HG02759 (cell line): ENCODE measurements around the gene SRP9.
"Not testable (repeated sequence)": the region's sequence is repeated elsewhere in the genome, so short reads cannot be mapped to it uniquely, and the experiment has no call there.

Source experiments
- ATAC-seq: cut with Tn5 transposase; IDR thresholded peaks from one replicate; pipeline ENCODE4 v1.9.1; 2021; ENCODE audit warnings: mild to moderate bottlenecking, moderate library complexity; ENCODE audit not compliant: unreplicated experiment

SRP9 gene

GRCh38 chr1:225755671-225756319, 21.8 kb upstream of the SRP9 start:
- no peak for ATAC-seq

DNA sequence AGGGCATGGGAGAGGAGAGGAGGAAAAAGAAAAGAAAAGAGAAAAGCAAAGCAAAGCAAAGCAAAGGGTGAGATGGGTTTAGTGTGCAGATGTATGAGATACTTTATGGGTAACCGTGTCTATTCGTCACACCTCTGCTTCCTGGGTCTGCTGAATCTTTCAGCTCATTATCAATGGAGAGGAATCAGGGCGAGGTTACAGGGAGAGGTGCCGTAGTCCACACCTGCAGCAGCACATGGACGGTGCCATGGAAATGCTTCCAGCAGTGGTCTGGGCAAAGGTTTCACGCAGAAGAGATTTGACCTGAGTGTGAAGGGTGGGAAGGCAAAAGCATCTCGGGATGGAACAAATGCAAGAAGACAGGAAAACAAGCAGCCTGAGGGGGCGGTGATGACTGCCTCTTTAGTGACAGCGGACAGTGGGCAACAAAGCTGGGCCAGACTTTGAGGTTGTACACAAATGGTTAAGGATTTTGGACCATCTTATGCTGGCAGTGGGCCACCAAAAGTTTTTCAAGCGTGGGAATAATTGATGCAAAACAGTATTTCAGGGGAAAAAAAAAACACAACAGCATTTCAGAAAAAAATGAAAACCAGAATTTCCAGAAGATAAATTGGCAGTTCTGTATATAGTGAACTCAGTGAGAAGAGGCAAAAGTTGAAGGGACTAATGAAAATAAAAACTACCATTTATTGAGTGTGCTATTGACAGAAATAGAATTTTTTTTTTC, 19.5 kb upstream of the SRP9 start:
- ATAC-seq: no peak

DNA sequence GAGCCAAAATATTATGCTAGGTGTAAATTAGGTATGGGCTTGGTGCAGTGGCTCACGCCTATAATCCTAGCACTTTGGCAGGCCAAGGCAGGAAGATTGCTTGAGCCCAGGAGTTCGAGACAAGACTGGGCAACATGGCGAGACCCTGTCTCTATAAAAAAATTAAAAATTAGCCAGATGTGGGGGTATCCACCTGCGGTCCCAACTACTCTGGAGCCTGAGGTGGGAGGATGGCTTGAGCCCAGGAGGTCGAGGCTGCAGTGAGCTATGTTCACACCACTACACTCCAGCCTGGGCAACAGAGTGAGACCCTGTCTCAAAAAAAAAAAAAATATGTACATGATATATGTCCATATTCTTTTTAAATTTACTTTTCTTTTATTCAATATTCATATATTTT, 17.7 kb upstream of the SRP9 start:
- ATAC-seq: not testable (repeated sequence)

- ATAC-seq: no peak
These were observed 17.1 kb upstream of the SRP9 start for GRCh38 chr1:225760531-225760930.

- ATAC-seq: not testable (repeated sequence)
These were observed 16.2 kb upstream of the SRP9 start for GRCh38 chr1:225761395-225761794.

GRCh38 chr1:225762002-225762441, 15.6 kb upstream of the SRP9 start:
- no peak for ATAC-seq

- ATAC-seq: no peak
These were observed 15.2 kb upstream of the SRP9 start for GRCh38 chr1:225762444-225762843.

GRCh38 chr1:225763716-225764548, 13.7 kb upstream of the SRP9 start:
- ATAC-seq: no peak

GRCh38 chr1:225765982-225766674, 11.5 kb upstream of the SRP9 start:
- no peak for ATAC-seq

DNA sequence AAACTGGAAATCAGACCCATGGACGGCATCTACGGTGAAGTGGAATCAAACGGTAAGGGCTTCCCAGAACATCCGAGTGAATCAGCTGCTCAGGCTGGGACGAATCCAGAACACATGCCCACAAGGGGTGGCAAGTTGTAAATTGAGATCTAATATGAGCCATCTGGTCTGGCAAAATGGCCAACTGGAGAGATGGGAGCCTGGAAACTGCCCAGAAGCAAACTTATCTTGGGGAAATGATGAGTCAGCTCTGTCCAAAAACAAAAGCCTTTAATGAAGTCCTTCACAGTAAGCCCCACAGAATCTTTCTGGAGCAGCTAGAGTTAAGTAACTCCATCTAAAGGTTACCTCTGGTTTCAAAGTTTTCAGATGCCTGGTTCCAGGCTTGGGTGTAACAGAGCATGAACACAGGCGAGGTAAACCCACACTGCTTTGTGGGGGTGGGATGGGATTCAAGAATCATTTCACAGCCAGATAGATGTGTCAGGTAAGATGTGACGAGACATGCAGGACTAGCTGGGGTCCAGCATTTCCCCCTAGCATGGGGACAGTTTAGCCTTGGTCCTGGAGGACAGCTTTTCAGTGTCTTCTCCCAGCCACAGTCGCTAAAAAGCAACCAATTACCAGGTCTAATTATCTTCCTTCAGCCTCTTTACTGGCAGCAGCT, 10.5 kb upstream of the SRP9 start:
- ATAC-seq: no peak

- ATAC-seq: no peak
These were observed 9.7 kb upstream of the SRP9 start for GRCh38 chr1:225767634-225768540.

GRCh38 chr1:225768662-225769426, 8.8 kb upstream of the SRP9 start:
- no peak for ATAC-seq

DNA sequence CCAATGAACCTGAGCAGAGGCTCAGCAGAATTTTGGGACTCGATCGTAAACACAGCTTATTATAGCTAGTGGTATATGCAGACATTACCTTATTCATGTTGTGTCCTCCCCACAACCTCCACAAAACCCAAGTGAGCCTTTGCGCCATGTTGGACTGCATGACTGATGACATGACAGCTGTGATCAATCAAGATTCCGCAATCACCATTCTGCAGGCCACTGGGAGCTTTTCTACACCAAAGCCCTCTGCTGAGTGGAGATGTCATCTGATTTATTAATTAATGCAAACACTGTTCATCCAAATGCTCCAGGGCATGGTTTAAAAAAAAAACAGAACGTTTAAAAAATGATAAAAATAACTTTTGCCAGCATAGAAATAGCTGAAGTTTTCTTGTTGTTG, 7.9 kb upstream of the SRP9 start:
- no peak for ATAC-seq

DNA sequence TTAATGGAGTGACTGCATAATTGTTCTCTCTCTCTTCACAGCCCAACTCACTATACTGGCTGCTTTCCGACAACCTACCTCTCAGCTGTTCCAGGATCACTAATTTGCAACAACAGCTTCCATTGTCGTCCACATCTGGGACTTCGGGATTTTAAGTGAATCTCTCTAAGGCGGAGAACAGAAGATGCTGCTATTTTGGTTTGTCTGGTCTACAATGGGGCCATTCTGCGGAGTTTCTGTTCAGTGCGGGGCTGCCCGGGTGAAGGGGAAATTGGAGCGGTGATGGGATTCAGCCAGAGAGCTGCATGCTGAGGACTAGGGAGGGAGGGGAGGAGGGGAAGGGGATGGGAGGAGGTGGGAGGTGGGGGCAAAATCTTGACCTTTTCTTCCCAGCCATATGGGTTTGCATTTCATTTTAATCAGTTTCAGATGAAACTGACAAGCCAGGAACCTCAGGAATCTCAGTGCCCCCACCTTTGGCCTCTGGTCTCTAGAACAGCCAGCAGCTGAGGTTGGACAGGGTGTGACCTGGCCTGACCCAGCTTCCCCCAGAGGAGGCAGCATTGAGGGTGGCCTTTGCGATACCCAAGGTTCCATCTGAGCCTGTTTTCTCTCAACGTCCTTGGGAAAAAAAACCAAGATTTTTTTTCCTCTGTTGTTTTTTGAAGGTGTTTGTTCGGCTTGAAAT, 6.9 kb upstream of the SRP9 start:
- no peak for ATAC-seq

DNA sequence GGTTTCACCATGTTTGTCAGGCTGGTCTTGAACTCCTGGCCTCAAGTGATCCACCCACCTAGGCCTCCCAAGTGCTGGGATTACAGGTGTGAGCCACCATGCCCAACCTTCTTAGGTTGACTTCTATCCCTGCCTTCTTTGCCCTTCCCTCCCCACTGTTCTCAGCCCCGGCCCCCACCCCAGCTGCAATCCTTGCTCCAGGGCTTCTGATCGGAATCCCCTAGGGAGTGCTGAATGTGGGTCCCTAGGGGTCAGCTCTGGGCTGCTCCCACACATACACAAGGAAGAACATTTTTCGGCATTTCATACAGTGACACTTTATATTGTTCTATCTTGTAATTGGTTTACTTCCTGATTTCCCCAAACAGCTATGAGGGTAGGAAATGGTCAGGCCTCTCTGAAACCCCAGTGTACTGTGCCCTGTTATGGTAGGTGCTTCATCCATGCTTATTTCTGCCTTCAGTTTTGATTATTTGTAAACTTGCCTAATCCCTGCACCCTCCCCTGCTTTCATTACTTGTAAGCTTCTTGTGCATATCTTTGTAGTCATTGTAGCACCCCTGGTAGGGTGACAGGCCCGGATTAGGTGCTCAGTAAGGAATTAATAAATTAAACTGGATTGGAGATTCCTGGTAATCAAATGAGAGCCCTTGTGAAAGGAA, 5.8 kb upstream of the SRP9 start:
- no peak for ATAC-seq

DNA sequence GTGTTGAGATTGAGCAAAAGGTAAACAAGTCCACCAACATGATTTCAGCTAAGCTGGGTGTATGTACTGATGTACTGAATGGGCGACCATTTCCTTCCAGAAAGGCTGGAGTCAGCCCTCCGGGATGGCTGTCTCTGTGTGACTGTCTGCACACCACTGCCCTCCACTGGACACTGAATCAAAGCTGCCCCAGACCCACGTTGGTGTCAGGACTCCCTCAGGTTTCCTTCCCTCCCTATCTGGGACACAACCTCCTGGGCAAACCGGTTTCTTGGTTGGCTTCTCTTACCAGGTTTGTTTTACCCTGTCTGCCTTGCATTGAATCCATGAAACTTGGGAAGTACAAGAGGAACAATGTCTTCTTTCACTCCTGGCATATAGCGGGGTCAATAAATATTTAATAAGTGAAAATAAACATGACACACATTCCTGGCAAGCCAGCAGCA, 5.3 kb upstream of the SRP9 start:
- ATAC-seq: no peak

GRCh38 chr1:225772848-225773247, 4.8 kb upstream of the SRP9 start:
- no peak for ATAC-seq
